ENCODE data around the gene GOLGA6C. TPM values are rescaled to one million over a fixed set of nuclear protein-coding genes. Genes with fewer than 3 reads are reported as not detected.
"Not testable (repeated sequence)": the region's sequence is repeated elsewhere in the genome, so short reads cannot be mapped to it uniquely, and the experiment has no call there.

GOLGA6C gene
- total and polyA plus RNA-seq, 2 donors (not counting 1 experiment from before 2014, with no cell fraction given): not detected

GRCh38 chr15:75215107-75216004 is 42.8 kb upstream of the GOLGA6C start:
- no peak overlapping the region for H3K4me2 ChIP-seq (ENCODE audit: extremely low read depth, insufficient read depth, low read length)
- H3K4me3 ChIP-seq (replicated peaks in 1 of 4; ENCODE audit: control extremely low read depth in 1 of 4, insufficient read depth in 1 of 4, low read depth in 3 of 4, low read length in 4 of 4): no peak overlapping the region
- H3K27me3 ChIP-seq (ENCODE audit: control insufficient read depth, insufficient read depth, low read length): no peaks in the 10 kb centered on the region
- TF ChIP-seq EZH2 (IDR thresholded peaks at IDR 0.05; ENCODE audit: low read length, missing control alignments) (no peak), CTCF (conservative IDR thresholded peaks at IDR 0.05 in 1 of 2, IDR thresholded peaks at IDR 0.05 in 1 of 2; ENCODE audit: low read depth in 1 of 2, low read length in 2 of 2) (no peak)
- H2AFZ ChIP-seq (ENCODE audit: low read length): no peak overlapping the region
- H3K9ac ChIP-seq (ENCODE audit: insufficient read depth, low read length): no peak overlapping the region
- peaks cover 2% of the 10 kb centered on the region for H4K20me1 ChIP-seq (ENCODE audit: control insufficient read depth, extremely low read depth, insufficient read depth, low read length)
- H3K79me2 ChIP-seq (ENCODE audit: control insufficient read depth, insufficient read depth, low read length): peaks cover under 1% of the 10 kb centered on the region
- no peaks in the 10 kb centered on the region for H3K4me1 ChIP-seq (ENCODE audit: control insufficient read depth, extremely low read depth, insufficient read depth, low read length)
- no peak for DNase-seq (ENCODE audit: low read depth in 2 of 2)
- H3K36me3 ChIP-seq (ENCODE audit: control insufficient read depth, insufficient read depth, low read length): peaks cover 9% of the 10 kb centered on the region
- no peak overlapping the region for H3K27ac ChIP-seq (ENCODE audit: insufficient read depth, low read length)
- H3K9me3 ChIP-seq (ENCODE audit: control insufficient read depth, insufficient read depth, low read depth, low read length): no peaks in the 10 kb centered on the region

GRCh38 chr15:75217012-75217411 is 41.1 kb upstream of the GOLGA6C start:
- Histone ChIP-seq H3K27ac (ENCODE audit: insufficient read depth, low read length) (no peak overlapping the region), H3K9ac (ENCODE audit: insufficient read depth, low read length) (no peak overlapping the region), H2AFZ (ENCODE audit: low read length) (no peak overlapping the region), H3K9me3 (ENCODE audit: control insufficient read depth, insufficient read depth, low read depth, low read length) (no peaks in the 10 kb centered on the region), H3K4me2 (ENCODE audit: extremely low read depth, insufficient read depth, low read length) (no peak overlapping the region), H3K79me2 (ENCODE audit: control insufficient read depth, insufficient read depth, low read length) (no peaks in the 10 kb centered on the region), H3K36me3 (ENCODE audit: control insufficient read depth, insufficient read depth, low read length) (peaks cover 5% of the 10 kb centered on the region), H3K4me3 (replicated peaks in 1 of 4; ENCODE audit: control extremely low read depth in 1 of 4, insufficient read depth in 1 of 4, low read depth in 3 of 4, low read length in 4 of 4) (no peak overlapping the region), H3K27me3 (ENCODE audit: control insufficient read depth, insufficient read depth, low read length) (no peaks in the 10 kb centered on the region), H3K4me1 (ENCODE audit: control insufficient read depth, extremely low read depth, insufficient read depth, low read length) (no peaks in the 10 kb centered on the region), H4K20me1 (ENCODE audit: control insufficient read depth, extremely low read depth, insufficient read depth, low read length) (peaks cover 2% of the 10 kb centered on the region)
- no peak for TF ChIP-seq CTCF (conservative IDR thresholded peaks at IDR 0.05 in 1 of 2, IDR thresholded peaks at IDR 0.05 in 1 of 2; ENCODE audit: low read depth in 1 of 2, low read length in 2 of 2)
- TF ChIP-seq EZH2 (IDR thresholded peaks at IDR 0.05; ENCODE audit: low read length, missing control alignments): no peak
- DNase-seq (ENCODE audit: low read depth in 2 of 2): no peak

DNA sequence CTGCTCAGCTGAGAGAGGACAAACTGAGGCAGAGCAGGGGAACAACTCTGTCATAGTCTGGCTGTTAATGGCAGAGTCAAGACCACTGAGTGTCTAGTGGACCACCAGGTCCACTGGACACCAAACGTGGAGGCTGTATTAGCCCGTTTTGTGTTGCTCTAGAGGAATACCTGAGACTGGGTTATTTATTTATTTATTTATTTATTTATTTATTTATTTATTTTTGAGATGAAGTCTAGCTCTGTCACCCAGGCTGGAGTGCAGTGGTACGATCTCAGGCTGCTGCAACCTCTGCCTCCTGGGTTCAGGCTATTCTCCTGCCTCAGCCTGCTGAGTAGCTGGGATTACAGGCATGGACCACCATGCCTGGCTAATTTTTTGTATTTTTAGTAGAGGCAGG is 40.6 kb upstream of the GOLGA6C start:
- H3K4me3 ChIP-seq (replicated peaks in 1 of 4; ENCODE audit: control extremely low read depth in 1 of 4, insufficient read depth in 1 of 4, low read depth in 3 of 4, low read length in 4 of 4); H3K79me2 ChIP-seq (ENCODE audit: control insufficient read depth, insufficient read depth, low read length); H2AFZ ChIP-seq (ENCODE audit: low read length); H3K27ac ChIP-seq (ENCODE audit: insufficient read depth, low read length); DNase-seq (ENCODE audit: low read depth in 2 of 2); H3K9me3 ChIP-seq (ENCODE audit: control insufficient read depth, insufficient read depth, low read depth, low read length); H4K20me1 ChIP-seq (ENCODE audit: control insufficient read depth, extremely low read depth, insufficient read depth, low read length); H3K4me1 ChIP-seq (ENCODE audit: control insufficient read depth, extremely low read depth, insufficient read depth, low read length); H3K36me3 ChIP-seq (ENCODE audit: control insufficient read depth, insufficient read depth, low read length); H3K4me2 ChIP-seq (ENCODE audit: extremely low read depth, insufficient read depth, low read length); H3K27me3 ChIP-seq (ENCODE audit: control insufficient read depth, insufficient read depth, low read length); H3K9ac ChIP-seq (ENCODE audit: insufficient read depth, low read length): not testable (repeated sequence)

GRCh38 chr15:75219507-75219929 is 38.6 kb upstream of the GOLGA6C start:
- H2AFZ ChIP-seq (ENCODE audit: low read length); H3K36me3 ChIP-seq (ENCODE audit: control insufficient read depth, insufficient read depth, low read length); H3K4me3 ChIP-seq (replicated peaks in 1 of 4; ENCODE audit: control extremely low read depth in 1 of 4, insufficient read depth in 1 of 4, low read depth in 3 of 4, low read length in 4 of 4); H3K4me1 ChIP-seq (ENCODE audit: control insufficient read depth, extremely low read depth, insufficient read depth, low read length); H3K9me3 ChIP-seq (ENCODE audit: control insufficient read depth, insufficient read depth, low read depth, low read length); H3K9ac ChIP-seq (ENCODE audit: insufficient read depth, low read length); H4K20me1 ChIP-seq (ENCODE audit: control insufficient read depth, extremely low read depth, insufficient read depth, low read length); H3K27ac ChIP-seq (ENCODE audit: insufficient read depth, low read length); DNase-seq (ENCODE audit: low read depth in 2 of 2); H3K4me2 ChIP-seq (ENCODE audit: extremely low read depth, insufficient read depth, low read length); H3K79me2 ChIP-seq (ENCODE audit: control insufficient read depth, insufficient read depth, low read length); H3K27me3 ChIP-seq (ENCODE audit: control insufficient read depth, insufficient read depth, low read length): not testable (repeated sequence)

Measured in fibroblast of lung (primary cell).